GM18873 (cell line): Measurements from ENCODE around the gene P4HB.

Experiments used
- ATAC-seq: cut with Tn5 transposase; IDR thresholded peaks from one replicate; pipeline ENCODE4 v1.9.1; 2021; ENCODE audit warnings: mild to moderate bottlenecking, moderate library complexity, moderate number of reproducible peaks; ENCODE audit not compliant: unreplicated experiment, low FRiP score

The P4HB gene

GRCh38 chr17:81859906-81860755 lies at the start of gene P4HB:
Gene P4HB (minus strand): TSS chr17:81860535. CDS start chr17:81860471, 64 bp downstream.
- ATAC-seq, result peak; percentile 2

DNA sequence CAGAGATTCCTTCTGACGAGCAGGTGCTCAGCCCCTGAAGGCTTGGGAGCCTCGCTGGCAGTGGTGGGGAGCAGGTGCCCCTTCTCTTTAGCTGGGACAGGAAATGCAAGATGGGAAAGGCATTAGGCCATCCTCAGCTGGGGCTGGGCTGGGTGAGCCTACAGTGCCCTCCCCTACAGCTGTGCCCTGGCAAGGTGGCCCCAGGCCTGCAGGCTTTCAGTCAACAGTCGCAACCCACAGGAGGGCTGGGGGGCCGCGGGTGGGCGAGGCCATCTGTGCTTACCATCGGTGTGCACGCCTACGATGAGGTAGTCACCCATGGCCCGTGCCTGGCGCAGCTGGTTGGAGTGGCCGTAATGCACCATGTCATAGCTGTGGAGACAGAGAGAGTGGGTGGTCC lies 48.9 kb upstream of the P4HB start:
- ATAC-seq, result no peak

DNA sequence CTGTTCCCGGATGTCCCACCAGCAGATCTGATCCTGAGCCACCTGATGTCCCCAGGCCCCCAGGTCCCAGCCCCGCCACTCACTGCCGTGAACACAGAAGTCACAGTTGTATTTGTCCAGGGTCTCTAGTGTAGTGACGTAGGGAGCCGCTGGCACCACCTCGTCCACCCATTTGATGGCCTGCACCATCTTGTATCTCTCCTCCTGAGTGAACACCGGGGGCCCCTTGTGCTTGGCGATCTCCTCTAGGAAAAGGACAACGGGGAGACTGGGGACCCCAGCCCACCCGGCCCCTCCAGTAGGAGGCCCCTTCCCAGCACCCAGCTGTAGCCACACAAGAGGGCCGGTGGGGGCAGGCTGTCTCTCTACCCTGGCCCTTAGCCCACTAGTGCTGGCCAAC lies 48.5 kb upstream of the P4HB start:
- ATAC-seq, result no peak

DNA sequence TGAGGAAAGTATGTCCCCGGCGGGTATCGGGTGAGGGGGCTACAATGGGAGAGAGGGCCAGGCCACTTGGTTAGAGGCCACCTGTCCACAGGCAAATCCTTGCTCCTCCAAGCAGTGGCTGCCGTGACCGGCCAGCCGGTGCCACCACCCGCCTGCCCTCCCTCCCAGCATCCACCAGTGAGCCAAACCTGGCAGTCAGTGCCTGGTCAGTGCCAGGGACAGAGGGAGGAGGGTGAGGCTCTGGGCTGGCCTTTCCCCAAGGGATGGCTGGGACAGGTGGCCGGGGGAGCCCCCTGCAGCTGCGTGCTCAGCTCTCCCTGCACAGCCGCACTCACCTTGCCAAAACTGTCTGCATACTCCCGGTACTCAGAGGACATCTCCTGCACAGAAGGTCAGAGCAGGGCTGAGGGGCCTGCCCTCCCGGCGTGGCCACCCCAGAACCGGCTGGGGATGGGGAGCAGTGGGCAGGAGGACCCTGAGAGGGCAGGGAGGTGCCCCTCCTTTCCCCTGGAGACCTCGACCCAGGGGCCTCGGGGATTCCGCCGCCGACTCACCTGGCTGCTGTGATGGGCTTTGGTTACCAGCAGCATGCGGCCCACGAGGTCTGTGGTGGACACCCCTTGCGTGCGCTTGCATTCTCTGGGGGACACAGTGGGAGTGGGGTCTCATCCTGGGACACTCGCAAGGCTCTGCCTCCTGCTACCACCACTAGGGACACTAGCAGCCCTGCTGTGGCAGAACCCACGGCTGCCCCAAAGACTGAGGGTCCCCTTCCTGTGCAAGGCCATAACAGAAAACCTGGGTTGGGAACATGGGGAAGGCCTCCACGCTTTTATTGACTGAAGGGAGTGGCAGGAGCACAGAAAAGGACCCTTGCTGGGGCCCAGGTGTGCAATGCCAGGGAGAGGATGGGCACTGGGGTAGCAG lies 47.1 kb upstream of the P4HB start:
- ATAC-seq, result no peak

- ATAC-seq, result no peak
Observed at GRCh38 chr17:81906476-81907218, 46.3 kb upstream of the P4HB start.

- ATAC-seq, result no peak
Observed at GRCh38 chr17:81905993-81906392, 45.7 kb upstream of the P4HB start.

- ATAC-seq, result no peak
Observed at GRCh38 chr17:81905424-81905875, 45.1 kb upstream of the P4HB start.

DNA sequence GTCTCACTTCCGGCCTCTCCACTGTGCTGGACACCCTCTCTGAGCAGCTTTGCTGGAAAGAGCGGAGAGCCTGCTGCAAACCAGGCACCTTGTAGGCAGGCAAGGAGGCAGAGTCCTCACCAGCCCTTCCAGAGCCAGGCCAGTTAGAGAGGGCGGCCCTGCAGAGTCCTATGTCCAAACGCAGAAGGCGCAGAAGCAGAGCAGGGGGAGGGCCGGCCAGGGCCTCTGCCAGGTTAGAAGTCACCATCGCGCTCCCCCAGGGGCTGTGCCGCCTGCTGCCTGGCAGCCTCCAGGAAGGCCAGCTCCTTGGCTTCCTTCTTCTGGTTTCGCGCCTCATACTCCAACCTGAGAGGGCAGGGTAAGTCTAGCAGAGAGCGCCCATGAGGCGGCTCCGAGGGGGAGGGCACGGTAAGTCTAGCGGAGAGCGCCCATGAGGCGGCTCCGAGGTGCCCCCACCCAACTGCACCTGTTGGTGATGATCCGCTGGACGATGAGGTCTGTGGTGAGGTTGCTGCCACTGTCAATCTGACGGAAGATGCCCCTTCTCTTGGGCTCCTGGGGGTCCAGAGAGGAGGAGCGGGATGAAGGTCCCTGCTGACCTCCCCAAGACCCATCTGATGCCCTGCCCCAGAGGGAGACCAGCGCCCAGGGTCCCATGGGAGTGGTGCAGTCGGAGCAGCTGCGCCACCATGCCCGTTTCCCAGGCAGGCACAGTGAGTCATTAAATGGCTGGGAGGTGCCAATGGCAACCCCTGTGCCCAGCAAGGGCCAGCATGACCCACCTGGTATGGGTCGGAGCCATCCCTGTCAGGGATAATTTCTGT lies 44.5 kb upstream of the P4HB start:
- no peak for ATAC-seq

GRCh38 chr17:81903896-81904599 lies 43.7 kb upstream of the P4HB start:
- ATAC-seq, result no peak

- no peak for ATAC-seq
Observed at GRCh38 chr17:81903415-81903831, 43.1 kb upstream of the P4HB start.

DNA sequence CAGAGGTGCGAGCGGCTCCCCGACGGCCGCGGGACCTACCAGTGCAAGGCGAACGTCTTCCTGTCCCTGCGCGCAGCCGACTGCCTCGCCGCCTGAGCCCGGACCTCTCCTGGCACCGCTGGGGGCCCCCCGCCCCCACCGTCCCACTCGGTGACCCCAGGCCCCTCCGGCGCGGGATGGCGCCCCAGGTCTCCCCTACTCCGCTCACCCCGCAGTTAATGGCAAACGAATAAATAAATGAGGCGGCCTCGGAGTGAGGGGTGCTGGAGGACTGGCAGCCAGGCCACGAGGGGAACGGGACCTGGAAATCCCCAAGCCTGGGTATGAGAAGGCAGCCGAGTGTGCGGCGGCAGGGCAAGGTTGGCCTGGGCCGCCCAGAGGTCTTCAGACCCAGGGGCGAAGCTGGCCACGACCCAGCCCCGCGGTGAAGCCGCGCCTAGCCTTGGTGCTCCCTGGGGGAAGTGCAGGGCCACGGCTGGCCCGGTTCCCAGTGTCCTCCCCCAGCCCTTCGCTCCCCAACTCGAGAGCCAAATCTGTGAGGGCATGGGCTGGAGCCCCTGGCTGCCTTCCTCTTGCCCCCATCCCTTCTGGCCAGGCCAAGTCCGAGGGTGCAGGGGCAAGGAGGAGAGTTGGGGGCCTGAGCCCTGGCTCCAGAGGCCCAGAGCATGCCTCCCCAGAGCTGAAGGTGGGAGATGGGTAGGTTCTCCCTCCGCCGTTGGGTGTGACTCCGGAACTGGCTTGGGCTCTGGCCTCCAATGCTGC lies 42.5 kb upstream of the P4HB start:
- ATAC-seq, result no peak

- no peak for ATAC-seq
Observed at GRCh38 chr17:81902023-81902652, 41.8 kb upstream of the P4HB start, which contains the start of gene NPB. Gene NPB (plus strand): TSS chr17:81902238. CDS start chr17:81902278, 40 bp downstream.

GRCh38 chr17:81901167-81902022 lies 41.1 kb upstream of the P4HB start:
- no peak for ATAC-seq

- no peak for ATAC-seq
Observed at GRCh38 chr17:81900181-81900820, 40.0 kb upstream of the P4HB start.

- ATAC-seq, result no peak
Observed at GRCh38 chr17:81899514-81900166, 39.3 kb upstream of the P4HB start.

DNA sequence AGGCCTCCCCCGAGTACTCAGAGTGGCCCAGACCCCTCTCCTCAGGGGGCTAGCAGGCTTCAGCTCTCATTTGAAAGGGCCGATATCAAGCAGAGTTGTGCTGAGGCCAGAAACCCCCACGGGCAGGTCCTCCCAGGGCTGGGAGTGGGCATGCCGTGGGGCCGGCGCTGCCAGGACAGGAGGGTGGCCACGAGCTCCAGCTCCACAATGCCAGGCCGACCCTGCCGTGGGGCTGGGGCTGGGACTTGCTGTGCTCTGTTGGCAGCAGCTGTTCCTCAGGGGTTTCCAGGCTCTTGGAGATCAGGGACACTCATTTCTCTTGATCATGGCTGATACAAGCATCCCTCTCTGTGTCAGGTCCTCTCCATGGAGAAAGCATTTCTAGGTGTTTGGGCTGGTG lies 38.5 kb upstream of the P4HB start:
- no peak for ATAC-seq
